ENCODE results near the gene CHAT. TPM values are rescaled to one million over a fixed set of nuclear protein-coding genes. Genes with fewer than 3 reads are reported as not detected.

CHAT gene
- total RNA-seq, 1 donor from 2014 or later = not detected

DNA sequence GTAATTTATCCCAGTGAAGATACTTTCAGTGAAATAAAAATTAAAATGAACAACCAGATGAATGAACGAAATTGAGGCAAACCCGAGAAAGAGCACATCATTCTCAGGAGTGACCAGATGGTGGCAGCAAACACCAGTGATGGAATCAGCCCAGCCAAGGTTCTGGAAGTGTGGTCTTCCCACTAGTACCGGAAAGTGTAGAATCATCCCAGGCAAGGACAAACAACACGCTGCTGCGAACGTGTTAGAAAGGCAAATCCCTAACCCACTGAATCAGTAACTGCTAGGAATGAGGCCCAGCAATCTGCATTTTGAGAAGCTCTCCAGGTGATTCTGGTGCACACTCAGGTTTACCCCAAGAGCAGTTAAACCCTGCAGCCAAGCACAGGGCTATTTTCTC is 19.2 kb upstream of the CHAT start:
- Histone ChIP-seq H2AFZ (replicated peaks) (no peak overlapping the region), H3K9ac (no peak overlapping the region), H3K36me3 (no peaks in the 10 kb centered on the region), H3K79me2 (ENCODE audit: low read depth) (no peaks in the 10 kb centered on the region), H3K4me3 (no peak overlapping the region), H3F3A (ENCODE audit: low read depth) (no peaks in the 10 kb centered on the region), H3K4me2 (no peak overlapping the region), H3K4me1 (no peaks in the 10 kb centered on the region), H3K27me3 (no peaks in the 10 kb centered on the region), H3K27ac (no peak overlapping the region), H3K9me3 (ENCODE audit: low read depth) (no peaks in the 10 kb centered on the region), H4K20me1 (ENCODE audit: low read depth) (no peaks in the 10 kb centered on the region)
- Mint-ChIP-seq H3K27me3 (ENCODE audit: insufficient read depth, low read depth) (peaks cover 9% of the 10 kb centered on the region), H3K4me1 (peaks cover 5% of the 10 kb centered on the region), H3K36me3 (no peaks in the 10 kb centered on the region), H3K9me3 (no peaks in the 10 kb centered on the region), H3K27ac (no peak overlapping the region), H3K4me3 (no peak overlapping the region)
- DNase-seq (ENCODE audit: low spot score) = peak; percentile 77
- TF ChIP-seq EZH2phosphoT487 (IDR thresholded peaks at IDR 0.05) (no peak), CTCF (IDR thresholded peaks at IDR 0.05) (peak; percentile 86)

- H3K4me2 ChIP-seq = no peak overlapping the region
- Mint-ChIP-seq H3K27me3 (ENCODE audit: insufficient read depth, low read depth) (peaks cover 9% of the 10 kb centered on the region), H3K36me3 (no peaks in the 10 kb centered on the region), H3K4me3 (no peak overlapping the region), H3K9me3 (no peaks in the 10 kb centered on the region), H3K4me1 (peaks cover 5% of the 10 kb centered on the region), H3K27ac (no peak overlapping the region)
- H3K27me3 ChIP-seq = no peaks in the 10 kb centered on the region
- no peak for DNase-seq (ENCODE audit: low spot score)
- no peak overlapping the region for H2AFZ ChIP-seq (replicated peaks)
- no peaks in the 10 kb centered on the region for H3K79me2 ChIP-seq (ENCODE audit: low read depth)
- TF ChIP-seq EZH2 (IDR thresholded peaks at IDR 0.05) (no peak), EZH2phosphoT487 (IDR thresholded peaks at IDR 0.05) (no peak), CTCF (IDR thresholded peaks at IDR 0.05) (no peak)
- H3K27ac ChIP-seq = no peak overlapping the region
- no peaks in the 10 kb centered on the region for H3K36me3 ChIP-seq
- no peaks in the 10 kb centered on the region for H3K4me1 ChIP-seq
- H3K4me3 ChIP-seq = no peak overlapping the region
- no peak overlapping the region for H3K9ac ChIP-seq
- no peaks in the 10 kb centered on the region for H4K20me1 ChIP-seq (ENCODE audit: low read depth)
- H3F3A ChIP-seq (ENCODE audit: low read depth) = no peaks in the 10 kb centered on the region
- H3K9me3 ChIP-seq (ENCODE audit: low read depth) = no peaks in the 10 kb centered on the region
Measured at GRCh38 chr10:49595003-49595712, 18.7 kb upstream of the CHAT start.

DNA sequence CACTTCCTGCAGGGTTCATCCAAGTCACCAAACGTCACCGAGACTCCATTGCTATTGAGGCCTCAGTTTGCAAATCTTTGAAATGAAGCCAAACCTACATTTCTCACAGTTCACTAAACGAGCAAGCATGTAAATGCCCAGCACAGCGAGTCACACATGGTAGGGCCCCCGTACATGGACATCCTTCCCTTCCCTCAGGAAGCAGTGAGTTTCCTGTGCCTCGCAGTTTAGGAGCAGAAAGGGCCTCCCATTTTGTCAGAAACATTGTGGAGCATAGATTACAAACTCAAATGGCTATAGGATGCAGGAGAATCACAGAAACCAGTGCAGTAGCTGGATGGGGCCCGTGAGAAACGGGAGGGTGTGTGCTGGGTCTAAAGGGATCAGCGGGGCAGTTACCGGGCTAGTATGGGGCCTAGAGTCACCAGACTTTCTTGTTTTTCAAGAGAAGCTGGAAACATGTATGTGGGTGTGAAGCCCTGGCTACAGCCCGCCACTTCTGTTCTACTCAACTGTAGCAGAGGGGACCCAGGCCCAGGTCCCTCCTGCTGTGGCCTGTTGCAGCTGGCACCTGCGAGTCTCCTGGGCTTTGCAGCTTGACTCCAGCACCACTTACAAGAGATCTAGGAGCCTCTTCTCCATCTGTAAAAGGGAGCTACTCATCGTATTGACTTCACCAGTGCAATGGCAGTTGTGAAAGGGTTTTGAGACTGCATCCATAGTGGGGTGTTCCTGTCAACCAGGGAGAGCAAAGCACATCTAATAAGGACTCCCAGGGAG is 17.9 kb upstream of the CHAT start:
- no peaks in the 10 kb centered on the region for H3K36me3 Mint-ChIP-seq
- H3K4me1 Mint-ChIP-seq = peaks cover 5% of the 10 kb centered on the region
- H3K27ac ChIP-seq = no peak overlapping the region
- H3K4me2 ChIP-seq = no peak overlapping the region
- H3K4me1 ChIP-seq = no peaks in the 10 kb centered on the region
- H3K27ac Mint-ChIP-seq = no peak overlapping the region
- no peaks in the 10 kb centered on the region for H3K79me2 ChIP-seq (ENCODE audit: low read depth)
- TF ChIP-seq EZH2 (IDR thresholded peaks at IDR 0.05) (no peak), EZH2phosphoT487 (IDR thresholded peaks at IDR 0.05) (no peak), CTCF (IDR thresholded peaks at IDR 0.05) (no peak)
- no peaks in the 10 kb centered on the region for H3K27me3 ChIP-seq
- H3K4me3 Mint-ChIP-seq = peak overlapping the region; percentile 10
- DNase-seq (ENCODE audit: low spot score) = no peak
- no peaks in the 10 kb centered on the region for H3K9me3 ChIP-seq (ENCODE audit: low read depth)
- no peak overlapping the region for H3K9ac ChIP-seq
- peaks cover 14% of the 10 kb centered on the region for H3K27me3 Mint-ChIP-seq (ENCODE audit: insufficient read depth, low read depth)
- no peaks in the 10 kb centered on the region for H3F3A ChIP-seq (ENCODE audit: low read depth)
- no peaks in the 10 kb centered on the region for H3K9me3 Mint-ChIP-seq
- no peak overlapping the region for H3K4me3 ChIP-seq
- H2AFZ ChIP-seq (replicated peaks) = no peak overlapping the region
- H3K36me3 ChIP-seq = no peaks in the 10 kb centered on the region
- no peaks in the 10 kb centered on the region for H4K20me1 ChIP-seq (ENCODE audit: low read depth)
